A549 (cell line): ENCODE measurements around the gene SMARCD3.

Experiments used
- BCL3 ChIP-seq: fragments of >200 bp; sonication (Bioruptor Twin); formaldehyde crosslinking; IDR thresholded peaks from 3 replicates; pipeline ENCODE4 v1.6.1; 2016
- CBX8 ChIP-seq: fragments of 200-600 bp; sonication (generic); IDR thresholded peaks from 2 replicates; pipeline ENCODE4 v1.6.1; 2016
- CTCF ChIP-seq: fragments of >200 bp; sonication (Bioruptor Twin); formaldehyde crosslinking; IDR thresholded peaks from 3 replicates; pipeline ENCODE4 v1.5.1; 2016
- JUNB ChIP-seq: fragments of >200 bp; sonication (Bioruptor Twin); formaldehyde crosslinking; IDR thresholded peaks from 2 replicates; pipeline ENCODE4 v1.6.1; 2016
- MAFK ChIP-seq: fragments of 450-650 bp; IDR thresholded peaks from 2 replicates; pipeline ENCODE4 v1.6.1; 2014; ENCODE audit not compliant: partially characterized antibody
- MAX ChIP-seq: IDR thresholded peaks from 2 replicates; pipeline ENCODE4 v1.6.1; 2012
- MYC ChIP-seq: IDR thresholded peaks from 2 replicates; pipeline ENCODE4 v1.6.1; 2012; ENCODE audit warnings: mild to moderate bottlenecking, inconsistent platforms, low read length, improper control_type of control experiment, borderline replicate concordance
- POLR2A ChIP-seq: IDR thresholded peaks from 2 replicates; pipeline ENCODE4 v1.6.1; 2012; ENCODE audit warnings: mild to moderate bottlenecking, low read length
- RCOR1 ChIP-seq: fragments of 150-350 bp; IDR thresholded peaks from 2 replicates; pipeline ENCODE4 v1.6.1; 2014; ENCODE audit warnings: antibody characterized with exemption, low read length, low read depth
- REST ChIP-seq: fragments of 200-600 bp; sonication (generic); IDR thresholded peaks from 2 replicates; pipeline ENCODE4 v1.6.1; 2016; ENCODE audit warnings: antibody characterized with exemption, mild to moderate bottlenecking, moderate library complexity
- SMC3 ChIP-seq: fragments of >200 bp; sonication (Bioruptor Twin); formaldehyde crosslinking; IDR thresholded peaks from 3 replicates; pipeline ENCODE4 v1.6.1; 2018; ENCODE audit warnings: inconsistent platforms
- SREBF2 ChIP-seq: fragments of 450-650 bp; IDR thresholded peaks from 2 replicates; pipeline ENCODE4 v1.6.1; 2014; ENCODE audit warnings: mild to moderate bottlenecking, moderate library complexity

- no peak for TF ChIP-seq SREBF2
- no peak for TF ChIP-seq REST
- no peak for TF ChIP-seq MAX
- no peak for TF ChIP-seq CTCF
- no peak for TF ChIP-seq POLR2A
- no peak for TF ChIP-seq RCOR1
- TF ChIP-seq JUNB = no peak
- TF ChIP-seq MYC = no peak
- no peak for TF ChIP-seq SMC3
- no peak for TF ChIP-seq MAFK
- TF ChIP-seq CBX8 = no peak
- no peak for TF ChIP-seq BCL3
Observed at GRCh38 chr7:151193203-151193978, 55.1 kb downstream of the SMARCD3 start.
